Caco-2 (cell line): ENCODE results near the gene ATG9A. TPM values are rescaled to one million over a fixed set of nuclear protein-coding genes. Genes with fewer than 3 reads are reported as not detected.
A peak's percentile ranks its signal among the peaks of the same experiment; 100 is the strongest.

Source experiments
- BruUV-seq: library from RNA; stranded (reverse); fragments of 400-500 nt; replicated peaks from 2 replicates; lab custom pipeline; 2021; lab: Mats Ljungman, UMichigan
- CTCF ChIA-PET: fragments of 300-600 bp; sonication (Branson Sonifier 250); formaldehyde crosslinking; loops from one replicate; lab custom pipeline; 2022; ENCODE audit warnings: antibody characterized with exemption; lab: Charles Lee
- POLR2A ChIA-PET: fragments of 300-600 bp; sonication (Branson Sonifier 250); formaldehyde crosslinking; loops from one replicate; lab custom pipeline; 2022; ENCODE audit warnings: antibody characterized with exemption; lab: Charles Lee
- DNase-seq, 2 experiments: peaks; one replicate each; pipeline versions ENCODE4 v3.0.0 to v3.0.0-alpha.2; 2020 to 2022
- H3K27me3 ChIP-seq: replicated peaks from 2 replicates; pipeline ENCODE4 v1.6.0; 2011; ENCODE audit warnings: low read length; ENCODE audit not compliant: control insufficient read depth, insufficient read depth
- H3K36me3 ChIP-seq: 2 replicates; pipeline ENCODE4 v1.5.1; 2011; ENCODE audit warnings: low read length; ENCODE audit not compliant: control insufficient read depth, insufficient read depth
- H3K4me1 ChIP-seq: fragments of 250-450 bp; sonication (Bioruptor Pico); 2 replicates; pipeline ENCODE4 v1.5.1; 2020; ENCODE audit warnings: mild to moderate bottlenecking
- H3K4me3 ChIP-seq: 2 replicates; pipeline ENCODE4 v1.5.1; 2011; ENCODE audit warnings: low read depth, mild to moderate bottlenecking, control low read depth, low read length
- H3K9me3 ChIP-seq: fragments of 250-450 bp; sonication (Bioruptor Pico); 2 replicates; pipeline ENCODE4 v1.5.1; 2020; ENCODE audit warnings: mild to moderate bottlenecking, moderate library complexity
- H3K27ac Mint-ChIP-seq: one replicate; pipeline ENCODE4 v1.8.0; 2022; ENCODE audit warnings: mixed read lengths; ENCODE audit not compliant: unreplicated experiment
- H3K27me3 Mint-ChIP-seq: one replicate; pipeline ENCODE4 v1.8.0; 2022; ENCODE audit warnings: mixed read lengths; ENCODE audit not compliant: insufficient read depth, unreplicated experiment
- H3K36me3 Mint-ChIP-seq: one replicate; pipeline ENCODE4 v1.8.0; 2022; ENCODE audit warnings: mild to moderate bottlenecking, mixed read lengths; ENCODE audit not compliant: insufficient read depth, unreplicated experiment
- H3K4me1 Mint-ChIP-seq: one replicate; pipeline ENCODE4 v1.8.0; 2022; ENCODE audit warnings: low read depth, mixed read lengths; ENCODE audit not compliant: unreplicated experiment
- H3K4me3 Mint-ChIP-seq: one replicate; pipeline ENCODE4 v1.8.0; 2022; ENCODE audit warnings: mild to moderate bottlenecking, moderate library complexity, mixed read lengths; ENCODE audit not compliant: unreplicated experiment
- H3K9me3 Mint-ChIP-seq: one replicate; pipeline ENCODE4 v1.8.0; 2022; ENCODE audit warnings: mixed read lengths; ENCODE audit not compliant: unreplicated experiment
- intact Hi-C: fragments of 100-400 bp; cut with micrococcal nuclease; formaldehyde crosslinking; loops from one replicate; pipeline ENCODE4 v1.10.0; 2022; ENCODE audit not compliant: unreplicated experiment
- total RNA-seq: library from RNA; stranded (reverse); gene quantifications from 2 replicates; pipeline ENCODE4 v1.2.3, GENCODE V29; 2022
- TF ChIP-seq, protein P1 (sequence below), 2 experiments: fragments of 200-600 bp in 1 of 2; IDR thresholded peaks; 1 replicate in 1 of 2; 2 replicates in 1 of 2; pipeline versions ENCODE4 v1.5.1 to v1.8.0; 2011 to 2022; ENCODE audit warnings: antibody characterized with exemption in 1 of 2, control low read depth in 1 of 2, inconsistent platforms in 1 of 2, low read depth in 1 of 2, low read length in 1 of 2, mild to moderate bottlenecking in 1 of 2, moderate library complexity in 1 of 2; ENCODE audit not compliant: insufficient read depth in 1 of 2, severe bottlenecking in 1 of 2, unreplicated experiment in 1 of 2

The ATG9A gene
- total RNA-seq, 1 experiment from 2014 or later = 62.9 TPM

DNA sequence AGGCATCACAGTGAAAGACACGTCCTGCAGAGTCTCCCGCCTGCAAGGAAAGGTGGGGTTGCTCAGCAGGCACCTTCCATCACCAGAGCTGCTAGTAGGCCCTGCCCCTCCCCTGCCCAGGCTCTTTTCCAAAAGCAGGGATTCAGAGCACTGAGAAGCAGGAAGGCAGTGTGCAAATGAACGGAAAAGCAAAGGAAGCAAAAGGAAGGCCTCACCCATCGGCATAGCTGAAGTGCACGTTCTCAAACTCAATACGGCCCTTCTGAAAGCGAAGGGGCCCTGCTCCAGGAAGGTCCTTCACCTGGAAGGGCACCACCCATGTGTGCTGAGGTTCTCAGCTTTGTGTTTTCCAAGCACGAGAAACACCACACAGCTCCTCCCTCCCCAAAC lies 16.4 kb downstream of the ATG9A start:
- ChIA-PET POLR2A (no interaction called here), CTCF (no interaction called here)
- Mint-ChIP-seq H3K27ac (no peak overlapping the region), H3K4me1 (peaks cover 5% of the 10 kb centered on the region), H3K27me3 (no peaks in the 10 kb centered on the region), H3K4me3 (no peak overlapping the region), H3K9me3 (no peaks in the 10 kb centered on the region), H3K36me3 (peaks cover 65% of the 10 kb centered on the region)
- peaks cover 14% of the 10 kb centered on the region for H3K4me1 ChIP-seq
- H3K36me3 ChIP-seq = peaks cover 21% of the 10 kb centered on the region
- no TSS peak for BruUV-seq
- TF ChIP-seq, protein P1, sequence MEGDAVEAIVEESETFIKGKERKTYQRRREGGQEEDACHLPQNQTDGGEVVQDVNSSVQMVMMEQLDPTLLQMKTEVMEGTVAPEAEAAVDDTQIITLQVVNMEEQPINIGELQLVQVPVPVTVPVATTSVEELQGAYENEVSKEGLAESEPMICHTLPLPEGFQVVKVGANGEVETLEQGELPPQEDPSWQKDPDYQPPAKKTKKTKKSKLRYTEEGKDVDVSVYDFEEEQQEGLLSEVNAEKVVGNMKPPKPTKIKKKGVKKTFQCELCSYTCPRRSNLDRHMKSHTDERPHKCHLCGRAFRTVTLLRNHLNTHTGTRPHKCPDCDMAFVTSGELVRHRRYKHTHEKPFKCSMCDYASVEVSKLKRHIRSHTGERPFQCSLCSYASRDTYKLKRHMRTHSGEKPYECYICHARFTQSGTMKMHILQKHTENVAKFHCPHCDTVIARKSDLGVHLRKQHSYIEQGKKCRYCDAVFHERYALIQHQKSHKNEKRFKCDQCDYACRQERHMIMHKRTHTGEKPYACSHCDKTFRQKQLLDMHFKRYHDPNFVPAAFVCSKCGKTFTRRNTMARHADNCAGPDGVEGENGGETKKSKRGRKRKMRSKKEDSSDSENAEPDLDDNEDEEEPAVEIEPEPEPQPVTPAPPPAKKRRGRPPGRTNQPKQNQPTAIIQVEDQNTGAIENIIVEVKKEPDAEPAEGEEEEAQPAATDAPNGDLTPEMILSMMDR (IDR thresholded peaks at IDR 0.05; ENCODE audit: insufficient read depth in 1 of 2, low read depth in 1 of 2, low read length in 1 of 2, severe bottlenecking in 1 of 2, unreplicated experiment in 1 of 2) = no peak
- H3K27me3 ChIP-seq = no peaks in the 10 kb centered on the region
- no peaks in the 10 kb centered on the region for H3K9me3 ChIP-seq
- peak in 1 of 2 experiments; percentile 31 for DNase-seq
- intact Hi-C loops = no loop called here
- no peak overlapping the region for H3K4me3 ChIP-seq

DNA sequence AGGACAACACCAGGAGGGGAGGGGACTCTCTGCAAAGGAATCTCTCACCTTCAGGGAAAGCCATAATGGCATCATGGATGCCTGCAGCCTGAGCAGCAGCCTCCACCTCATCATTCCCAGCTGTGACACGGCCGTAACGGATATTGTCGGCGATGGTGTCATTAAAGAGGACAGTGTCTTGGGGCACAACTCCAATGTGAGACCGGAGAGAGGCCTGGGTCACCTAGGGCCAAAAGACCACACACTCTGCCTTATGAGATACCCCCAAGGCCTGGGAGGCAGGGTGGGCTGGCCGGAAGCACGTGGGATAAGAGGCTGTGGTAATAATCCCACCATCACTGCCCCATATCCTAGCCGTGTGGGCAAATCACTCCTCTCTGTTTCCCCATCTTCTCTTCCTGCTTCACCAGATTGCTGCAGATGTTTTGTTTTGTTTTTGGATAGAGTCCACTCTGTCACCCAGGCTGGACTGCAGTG lies 18.5 kb downstream of the ATG9A start:
- no peaks in the 10 kb centered on the region for H3K9me3 Mint-ChIP-seq
- Histone ChIP-seq H3K9me3 (no peaks in the 10 kb centered on the region), H3K36me3 (peaks cover 21% of the 10 kb centered on the region), H3K27me3 (no peaks in the 10 kb centered on the region), H3K4me3 (no peak overlapping the region), H3K4me1 (peaks cover 8% of the 10 kb centered on the region)
- intact Hi-C loops = loop anchor here (1.0 kb wide), 1 partner anchor 51 kb away; the partner anchor contains the start of gene NHEJ1
- no peaks in the 10 kb centered on the region for H3K27me3 Mint-ChIP-seq
- peaks cover 61% of the 10 kb centered on the region for H3K36me3 Mint-ChIP-seq
- CTCF ChIA-PET = interaction anchor here (0.5 kb wide), 1 partner anchor 84 kb away, joined by 3 read pairs; no protein-coding TSS in a partner anchor
- peaks cover 5% of the 10 kb centered on the region for H3K4me1 Mint-ChIP-seq
- BruUV-seq = no TSS peak
- H3K27ac Mint-ChIP-seq = no peak overlapping the region
- TF ChIP-seq, protein P1 (IDR thresholded peaks at IDR 0.05; ENCODE audit: insufficient read depth in 1 of 2, low read depth in 1 of 2, low read length in 1 of 2, severe bottlenecking in 1 of 2, unreplicated experiment in 1 of 2) = no peak
- no peak overlapping the region for H3K4me3 Mint-ChIP-seq
- POLR2A ChIA-PET = interaction anchor here (0.6 kb wide), 1 partner anchor 39 kb away, joined by 4 read pairs; no protein-coding TSS in a partner anchor
- DNase-seq = no peak

DNA sequence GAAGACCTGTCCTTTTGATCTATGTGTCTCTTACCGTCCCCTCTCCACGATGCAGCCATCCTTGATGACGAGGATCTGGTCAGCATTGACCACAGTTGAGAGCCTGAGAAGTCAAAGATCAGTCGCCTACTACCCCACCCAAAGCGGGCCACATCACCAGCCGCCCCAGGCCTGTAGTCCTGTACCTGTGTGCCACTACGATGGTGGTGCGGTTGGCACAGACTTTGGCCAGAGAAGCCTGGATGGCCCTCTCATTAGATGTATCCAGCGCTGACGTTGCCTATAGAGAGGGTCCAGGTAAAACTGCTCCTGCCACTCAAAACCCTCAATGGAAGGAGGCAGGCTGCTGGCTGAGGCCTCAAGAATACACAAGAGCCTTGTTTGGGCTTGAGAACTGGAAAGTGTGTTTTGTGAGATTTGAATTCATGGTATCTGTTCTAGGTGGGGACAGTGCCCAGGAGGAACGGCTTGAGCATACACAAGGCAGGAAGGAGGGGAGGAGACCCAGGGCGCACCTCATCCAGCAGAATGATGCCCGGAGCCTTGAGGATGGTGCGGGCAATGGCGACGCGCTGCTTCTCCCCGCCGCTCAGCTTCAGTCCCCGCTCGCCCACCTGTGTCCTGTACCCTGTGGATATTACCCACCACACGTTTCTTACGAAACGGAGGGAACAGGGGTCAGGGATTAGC lies 19.1 kb downstream of the ATG9A start:
- intact Hi-C loops = no loop called here
- Histone ChIP-seq H3K4me1 (peaks cover 8% of the 10 kb centered on the region), H3K4me3 (no peak overlapping the region), H3K9me3 (no peaks in the 10 kb centered on the region), H3K36me3 (peaks cover 21% of the 10 kb centered on the region), H3K27me3 (no peaks in the 10 kb centered on the region)
- no peaks in the 10 kb centered on the region for H3K9me3 Mint-ChIP-seq
- H3K4me1 Mint-ChIP-seq = peaks cover 5% of the 10 kb centered on the region
- no TSS peak for BruUV-seq
- no peak for DNase-seq
- ChIA-PET POLR2A (no interaction called here), CTCF (no interaction called here)
- no peak overlapping the region for H3K4me3 Mint-ChIP-seq
- no peaks in the 10 kb centered on the region for H3K27me3 Mint-ChIP-seq
- H3K27ac Mint-ChIP-seq = no peak overlapping the region
- peaks cover 60% of the 10 kb centered on the region for H3K36me3 Mint-ChIP-seq
- TF ChIP-seq, protein P1 (IDR thresholded peaks at IDR 0.05; ENCODE audit: insufficient read depth in 1 of 2, low read depth in 1 of 2, low read length in 1 of 2, severe bottlenecking in 1 of 2, unreplicated experiment in 1 of 2) = no peak
